ENCODE data around the gene RPGRIP1L. TPM values are rescaled to one million over a fixed set of nuclear protein-coding genes. Genes with fewer than 3 reads are reported as not detected.

Gene RPGRIP1L
- total and polyA plus RNA-seq, 2 of the 8 experiments (the other 6 are each of a cell fraction or from before 2014, with no cell fraction given) = 4.0 to 13.7 TPM

- no peak for TF ChIP-seq SUZ12 (IDR thresholded peaks at IDR 0.05; ENCODE audit: low read length)
Observed at GRCh38 chr16:53576904-53577303, 126.8 kb downstream of the RPGRIP1L start (continued).

Data from H1 (cell line).